Esophagus muscularis mucosa (tissue), 4 donors: ENCODE measurements around the gene THBS2. TPM values are rescaled to one million over a fixed set of nuclear protein-coding genes. Genes with fewer than 3 reads are reported as not detected.

Experiments
- DNase-seq: peaks from one replicate; pipeline ENCODE4 v3.0.0-alpha.2; 2017; ENCODE audit errors: extremely low spot score
- H3K27ac ChIP-seq, 4 donors: fragments of 200-600 bp; sonication (generic); replicated peaks in 1 of 4; 1 replicate in 3 of 4; 2 replicates in 1 of 4; pipeline ENCODE4 v1.5.1; 2016 to 2019; ENCODE audit warnings: mild to moderate bottlenecking in 1 of 4
- H3K27me3 ChIP-seq, 4 donors: fragments of 200-600 bp; sonication (generic); one replicate each; pipeline versions ENCODE4 v1.5.1 to v1.6.0; 2016 to 2019
- H3K36me3 ChIP-seq, 4 donors: fragments of 200-600 bp; sonication (generic); one replicate each; pipeline ENCODE4 v1.5.1; 2016 to 2019
- H3K4me1 ChIP-seq, 4 donors: fragments of 200-600 bp; sonication (generic); one replicate each; pipeline ENCODE4 v1.5.1; 2016 to 2019
- H3K4me3 ChIP-seq, 4 donors: fragments of 200-600 bp; sonication (generic); 1 replicate in 2 of 4; 2 replicates in 2 of 4; pipeline ENCODE4 v1.5.1; 2016 to 2019; ENCODE audit warnings: mild to moderate bottlenecking in 4 of 4, moderate library complexity in 1 of 4
- H3K9me3 ChIP-seq, 4 donors: fragments of 200-600 bp; sonication (generic); 1 replicate in 3 of 4; 2 replicates in 1 of 4; pipeline ENCODE4 v1.5.1; 2016 to 2019
- CTCF ChIP-seq, 3 experiments: fragments of 200-600 bp in 2 of 3; fragments of 450-650 bp in 1 of 3; sonication (generic) in 2 of 3; IDR thresholded peaks; one replicate each; pipeline ENCODE4 v1.5.1; 2017 to 2019; ENCODE audit warnings: antibody characterized with exemption in 3 of 3, mild to moderate bottlenecking in 2 of 3, moderate library complexity in 1 of 3
- EP300 ChIP-seq: sonication (generic); formaldehyde crosslinking; IDR thresholded peaks from one replicate; pipeline ENCODE4 v1.6.1; 2017; ENCODE audit warnings: antibody characterized with exemption
- POLR2A ChIP-seq: fragments of 450-650 bp; IDR thresholded peaks from one replicate; pipeline ENCODE4 v1.6.1; 2017; ENCODE audit warnings: antibody characterized with exemption, moderate library complexity, mild to moderate bottlenecking, low read depth
- POLR2AphosphoS5 ChIP-seq, 2 donors: sonication (generic); formaldehyde crosslinking; IDR thresholded peaks; one replicate each; pipeline ENCODE4 v1.6.1; 2017; ENCODE audit warnings: antibody characterized with exemption in 2 of 2
- WGBS: methylation state at CpG from one replicate; pipeline ENCODE4 v1.1.5; 2018; 5-methylcytosine and 5-hydroxymethylcytosine counted together
- intact Hi-C: fragments of 100-400 bp; cut with DNase I; formaldehyde crosslinking; loops from one replicate; pipeline ENCODE4 v1.15.1; 2023
- total RNA-seq, 4 donors: library from RNA; depleted of rRNA; stranded (reverse); fragments of >200 nt; gene quantifications; one replicate each; pipeline versions ENCODE4 v1.1.0 to v1.2.1, GENCODE V29; 2016

The THBS2 gene
- total RNA-seq, 4 donors from 2014 or later, result 25.7 to 36.4 (median 28.8) TPM

GRCh38 chr6:169291646-169292337 lies 38.1 kb upstream of the THBS2 start:
- intact Hi-C loops, result no loop called here
- peak; percentile 55 for DNase-seq
- Histone ChIP-seq H3K27me3 (no peaks in the 10 kb centered on the region), H3K36me3 (no peaks in the 10 kb centered on the region), H3K4me3 (no peak overlapping the region), H3K4me1 (peaks cover 0 to 8% (median 2%) of the 10 kb centered on the region in 4 donors), H3K27ac (peak overlapping the region; percentile 36 to 43 (median 42)), H3K9me3 (peaks cover 0 to 4% (median 0%) of the 10 kb centered on the region in 4 donors)
- TF ChIP-seq EP300 (no peak), POLR2A (no peak), POLR2AphosphoS5 (IDR thresholded peaks at IDR 0.05) (no peak), CTCF (IDR thresholded peaks at IDR 0.05) (no peak)
- 92% methylated on average over 14 of the region's 14 CpGs for WGBS

- Histone ChIP-seq H3K27ac (peak overlapping the region in 1 of 4 donors; percentile 42), H3K4me1 (peaks cover 0 to 8% (median 2%) of the 10 kb centered on the region in 4 donors), H3K4me3 (no peak overlapping the region), H3K27me3 (no peaks in the 10 kb centered on the region), H3K9me3 (peaks cover 0 to 4% (median 0%) of the 10 kb centered on the region in 4 donors), H3K36me3 (no peaks in the 10 kb centered on the region)
- WGBS, result 88% methylated on average over 9 of the region's 9 CpGs
- intact Hi-C loops, result no loop called here
- no peak for DNase-seq
- no peak for TF ChIP-seq POLR2AphosphoS5 (IDR thresholded peaks at IDR 0.05)
- no peak for TF ChIP-seq EP300
- no peak for TF ChIP-seq CTCF (IDR thresholded peaks at IDR 0.05)
- TF ChIP-seq POLR2A, result no peak
Measured at GRCh38 chr6:169291148-169291547, 37.5 kb upstream of the THBS2 start.

- Histone ChIP-seq H3K36me3 (no peaks in the 10 kb centered on the region), H3K4me1 (peaks cover 0 to 8% (median 2%) of the 10 kb centered on the region in 4 donors), H3K27ac (peak overlapping the region in 2 of 4 donors; percentile 29 to 43), H3K27me3 (no peaks in the 10 kb centered on the region), H3K9me3 (no peaks in the 10 kb centered on the region), H3K4me3 (no peak overlapping the region)
- TF ChIP-seq POLR2AphosphoS5 (IDR thresholded peaks at IDR 0.05) (peak in 1 of 2 donors; percentile 26), EP300 (no peak)
- intact Hi-C loops, result no loop called here
- DNase-seq, result peak; percentile 91
- WGBS, result 78% methylated on average over 18 of the region's 18 CpGs
Measured at GRCh38 chr6:169289619-169290339, 36.1 kb upstream of the THBS2 start.

GRCh38 chr6:169289257-169289618 lies 35.6 kb upstream of the THBS2 start:
- H3K27ac ChIP-seq, result peak overlapping the region in 1 of 4 donors; percentile 22
- intact Hi-C loops, result no loop called here
- H3K27me3 ChIP-seq, result no peaks in the 10 kb centered on the region
- no peaks in the 10 kb centered on the region for H3K36me3 ChIP-seq
- DNase-seq, result no peak
- TF ChIP-seq CTCF (IDR thresholded peaks at IDR 0.05) (no peak), POLR2AphosphoS5 (IDR thresholded peaks at IDR 0.05) (no peak), POLR2A (no peak), EP300 (no peak)
- no peak overlapping the region for H3K4me3 ChIP-seq
- WGBS, result 75% methylated on average over 5 of the region's 5 CpGs
- no peaks in the 10 kb centered on the region for H3K9me3 ChIP-seq
- peaks cover 0 to 8% (median 2%) of the 10 kb centered on the region in 4 donors for H3K4me1 ChIP-seq

- no peaks in the 10 kb centered on the region for H3K27me3 ChIP-seq
- H3K4me3 ChIP-seq, result no peak overlapping the region
- H3K27ac ChIP-seq, result peak overlapping the region in 1 of 4 donors; percentile 22
- no peaks in the 10 kb centered on the region for H3K9me3 ChIP-seq
- no peak for TF ChIP-seq POLR2AphosphoS5 (IDR thresholded peaks at IDR 0.05)
- TF ChIP-seq EP300, result no peak
- no peak for TF ChIP-seq POLR2A
- no peak for TF ChIP-seq CTCF (IDR thresholded peaks at IDR 0.05)
- 80% methylated on average over 2 of the region's 10 CpGs for WGBS
- H3K4me1 ChIP-seq, result peaks cover 0 to 8% (median 2%) of the 10 kb centered on the region in 4 donors
- intact Hi-C loops, result no loop called here
- DNase-seq, result peak; percentile 82
- H3K36me3 ChIP-seq, result no peaks in the 10 kb centered on the region
Measured at GRCh38 chr6:169288591-169288990, 34.9 kb upstream of the THBS2 start.
